Stimulated activated CD4-positive, alpha-beta T cell treated with anti-CD3 and anti-CD28 coated beads, Interleukin-4, amount 100 ng/mL, for 4 hours (primary cell): ENCODE measurements around the gene ENTPD6.

Source experiments
- DNase-seq, 2 experiments: peaks; one replicate each; pipeline ENCODE4 v3.0.0-alpha.2; 2020

Gene ENTPD6

GRCh38 chr20:25209911-25210310, 14.4 kb downstream of the ENTPD6 start:
- DNase-seq, result no peak

GRCh38 chr20:25211273-25211672, 15.8 kb downstream of the ENTPD6 start:
- no peak for DNase-seq

DNA sequence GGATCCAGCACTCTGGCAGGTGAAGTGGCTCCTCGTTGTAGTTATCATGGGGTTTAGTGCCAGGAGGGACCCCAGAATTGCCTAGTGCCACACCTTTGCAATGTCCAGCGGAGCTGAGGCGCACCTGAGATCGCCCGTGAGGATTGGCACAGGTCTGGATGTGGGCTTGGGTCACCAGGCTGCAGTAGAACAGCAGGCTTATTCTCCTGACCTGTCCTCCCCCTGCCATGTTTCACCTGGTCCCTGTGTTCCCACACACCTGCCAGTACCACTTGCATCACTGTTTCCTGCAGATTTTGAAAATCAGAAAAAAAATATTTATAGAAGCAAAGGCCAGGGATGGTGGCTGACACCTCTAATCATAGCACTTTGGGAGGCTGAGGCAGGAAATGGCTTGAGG, 16.7 kb downstream of the ENTPD6 start:
- no peak for DNase-seq

DNA sequence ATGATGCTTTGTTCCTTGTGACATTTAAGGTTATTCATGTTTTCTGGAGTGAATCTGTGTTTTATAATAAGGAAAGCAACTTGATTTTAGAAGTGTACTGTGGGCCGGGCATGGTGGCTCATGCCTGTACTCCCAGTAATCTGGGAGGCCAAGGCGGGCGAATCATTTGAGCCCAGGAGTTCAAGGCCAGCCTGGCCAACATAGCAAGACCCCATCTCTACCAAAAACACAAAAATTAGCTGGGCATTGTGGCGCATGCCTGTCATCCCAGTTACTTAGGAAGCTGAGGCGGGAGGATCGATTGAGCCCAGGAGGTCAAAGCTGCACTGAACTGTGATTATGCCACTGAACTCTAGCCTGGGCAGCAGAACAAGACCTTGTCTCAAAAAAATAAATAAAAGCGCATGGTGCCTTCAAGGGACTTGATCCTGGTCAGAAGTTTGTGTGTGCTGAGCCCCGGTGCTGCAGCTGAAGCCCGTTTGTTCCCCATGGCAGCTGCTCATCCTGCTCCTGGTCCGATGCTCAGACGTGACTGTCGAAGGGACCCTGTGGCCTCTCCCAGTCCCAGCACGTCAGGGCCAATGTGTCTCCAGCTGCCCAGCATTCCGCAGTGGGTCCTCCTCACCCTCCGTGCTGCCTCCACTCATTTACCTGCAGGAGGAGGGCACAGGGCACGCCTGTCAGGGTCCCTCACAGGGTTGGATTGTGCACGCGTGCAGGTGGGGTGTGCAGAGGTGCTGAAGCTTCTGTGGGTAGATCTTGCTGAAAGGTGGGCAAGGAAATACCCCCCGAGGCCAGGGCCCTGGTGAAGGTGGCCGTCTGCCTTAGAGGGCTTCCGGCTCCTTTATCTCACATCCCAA, 18.3 kb downstream of the ENTPD6 start:
- no peak for DNase-seq

DNA sequence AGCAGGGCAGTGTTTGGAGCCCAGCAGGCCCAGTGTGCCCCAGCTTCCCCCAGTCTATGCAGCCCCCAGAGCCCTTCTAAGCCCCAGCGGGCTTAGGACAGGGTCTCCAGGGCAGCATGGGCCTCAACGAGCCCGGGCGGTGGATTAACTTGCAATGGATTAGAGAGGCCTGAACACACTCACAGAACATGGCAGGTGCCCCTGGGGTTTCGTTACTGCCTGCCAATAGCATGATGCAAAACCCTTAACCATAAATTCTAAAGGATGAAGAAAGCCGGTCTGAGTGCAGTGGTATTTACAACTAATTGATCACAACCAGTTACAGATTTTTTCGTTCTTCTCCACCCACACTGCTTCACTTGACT, 18.9 kb downstream of the ENTPD6 start:
- no peak for DNase-seq

- DNase-seq, result no peak
Observed at GRCh38 chr20:25214819-25215218, 19.3 kb downstream of the ENTPD6 start.

DNA sequence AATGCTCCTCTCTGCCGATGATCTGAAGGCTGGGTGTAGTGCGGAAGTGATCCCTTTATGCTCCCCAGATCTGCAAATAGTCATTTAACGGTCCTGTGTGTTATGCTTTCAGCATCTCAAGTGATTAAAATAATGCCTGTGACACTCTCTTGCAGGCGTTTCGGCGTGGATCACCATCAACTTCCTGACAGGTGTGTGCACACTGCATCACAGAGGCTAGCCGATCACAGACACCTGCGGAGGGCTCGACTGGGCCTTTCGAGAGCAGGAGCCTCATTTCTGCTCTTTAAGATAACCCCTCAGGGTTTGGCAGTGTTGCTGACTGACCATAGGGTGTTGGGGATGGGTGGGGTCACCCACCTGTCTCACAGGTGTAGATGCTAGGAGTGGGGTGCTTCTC, 20.0 kb downstream of the ENTPD6 start:
- no peak for DNase-seq

- no peak for DNase-seq
Observed at GRCh38 chr20:25216199-25216945, 20.9 kb downstream of the ENTPD6 start.

GRCh38 chr20:25217161-25218108, 21.9 kb downstream of the ENTPD6 start:
- no peak for DNase-seq

DNA sequence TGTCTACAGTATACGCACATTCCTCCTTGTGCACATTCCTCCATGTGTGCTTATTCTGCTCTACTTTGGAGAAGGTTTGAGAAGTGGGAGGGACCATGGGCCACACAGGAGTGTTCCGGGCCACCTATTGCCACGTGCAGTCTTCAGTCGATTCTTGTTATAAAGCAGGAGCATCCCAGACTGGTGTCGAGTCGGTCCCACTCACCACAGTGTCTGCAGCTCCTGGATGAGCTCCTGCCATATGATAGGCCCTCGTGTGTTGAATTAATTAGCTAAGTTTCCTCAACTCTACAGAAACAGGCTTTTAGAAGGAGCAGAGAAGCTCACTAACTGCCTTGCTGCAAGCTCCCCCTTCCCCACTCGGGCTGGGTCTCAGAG, 22.6 kb downstream of the ENTPD6 start:
- DNase-seq, result no peak

DNA sequence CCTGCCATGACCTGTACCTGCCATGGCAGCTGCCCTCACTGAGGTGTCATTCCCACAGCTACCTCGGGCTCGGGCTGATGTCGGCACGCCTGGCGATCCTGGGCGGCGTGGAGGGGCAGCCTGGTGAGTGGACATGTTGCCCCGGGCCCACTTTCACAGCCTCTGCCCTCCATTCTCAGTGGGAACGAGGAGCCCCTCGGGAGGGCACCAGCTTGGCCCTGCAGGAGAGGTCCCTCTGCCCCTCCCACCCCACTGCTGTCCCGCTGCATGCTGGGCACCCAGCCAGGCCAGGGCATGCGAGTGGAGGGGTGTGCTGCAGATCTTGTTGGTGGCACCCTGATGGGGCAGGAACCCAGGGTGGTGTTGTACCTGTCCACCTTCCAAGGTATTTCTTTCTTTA, 23.0 kb downstream of the ENTPD6 start:
- no peak for DNase-seq

- no peak for DNase-seq
Observed at GRCh38 chr20:25219365-25219764, 23.9 kb downstream of the ENTPD6 start.

- DNase-seq, result no peak
Observed at GRCh38 chr20:25220021-25220730, 24.7 kb downstream of the ENTPD6 start.

- no peak for DNase-seq
Observed at GRCh38 chr20:25220810-25221591, 25.5 kb downstream of the ENTPD6 start.

DNA sequence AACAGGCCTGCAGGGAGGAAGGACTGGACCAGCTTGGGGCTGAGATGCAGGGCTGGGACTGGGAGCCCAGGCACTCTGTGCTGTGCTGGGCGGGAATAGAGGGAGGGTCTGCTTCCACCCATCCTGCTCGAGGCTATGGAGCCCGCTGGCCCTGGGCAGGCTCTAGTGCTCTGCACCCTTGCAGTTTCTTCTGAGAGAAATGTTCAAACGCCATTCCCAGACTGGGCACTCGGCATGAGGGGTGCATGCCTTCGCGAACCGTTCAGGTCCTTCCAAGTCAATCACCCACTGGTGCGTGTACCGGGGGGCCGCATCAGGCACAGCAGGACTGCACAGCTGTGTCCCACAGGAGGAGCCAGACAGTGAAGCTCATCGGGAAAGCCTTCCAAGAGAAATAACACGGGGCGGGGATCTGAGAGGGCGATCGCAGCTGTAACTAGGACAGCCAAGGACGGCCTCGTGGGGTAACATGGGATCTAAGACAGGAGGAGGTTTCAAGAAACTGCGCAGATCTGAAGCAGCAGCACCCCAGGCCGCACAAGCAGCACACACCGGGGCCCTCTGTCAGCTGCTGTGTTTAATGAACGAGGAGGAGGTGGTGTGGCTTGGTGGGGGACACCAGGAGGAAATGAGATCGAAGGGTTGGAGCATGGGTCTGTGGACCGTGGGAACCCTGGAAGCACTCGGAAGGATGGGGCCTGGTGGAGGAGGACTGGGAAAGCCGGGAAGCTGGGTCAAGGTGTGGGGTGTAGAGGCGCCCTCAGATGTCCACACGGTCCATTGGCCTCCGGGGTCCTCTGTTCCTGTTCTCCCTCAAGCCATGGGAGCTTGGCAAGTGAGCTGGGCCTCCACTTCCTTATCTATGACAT, 26.3 kb downstream of the ENTPD6 start:
- DNase-seq, result no peak

DNA sequence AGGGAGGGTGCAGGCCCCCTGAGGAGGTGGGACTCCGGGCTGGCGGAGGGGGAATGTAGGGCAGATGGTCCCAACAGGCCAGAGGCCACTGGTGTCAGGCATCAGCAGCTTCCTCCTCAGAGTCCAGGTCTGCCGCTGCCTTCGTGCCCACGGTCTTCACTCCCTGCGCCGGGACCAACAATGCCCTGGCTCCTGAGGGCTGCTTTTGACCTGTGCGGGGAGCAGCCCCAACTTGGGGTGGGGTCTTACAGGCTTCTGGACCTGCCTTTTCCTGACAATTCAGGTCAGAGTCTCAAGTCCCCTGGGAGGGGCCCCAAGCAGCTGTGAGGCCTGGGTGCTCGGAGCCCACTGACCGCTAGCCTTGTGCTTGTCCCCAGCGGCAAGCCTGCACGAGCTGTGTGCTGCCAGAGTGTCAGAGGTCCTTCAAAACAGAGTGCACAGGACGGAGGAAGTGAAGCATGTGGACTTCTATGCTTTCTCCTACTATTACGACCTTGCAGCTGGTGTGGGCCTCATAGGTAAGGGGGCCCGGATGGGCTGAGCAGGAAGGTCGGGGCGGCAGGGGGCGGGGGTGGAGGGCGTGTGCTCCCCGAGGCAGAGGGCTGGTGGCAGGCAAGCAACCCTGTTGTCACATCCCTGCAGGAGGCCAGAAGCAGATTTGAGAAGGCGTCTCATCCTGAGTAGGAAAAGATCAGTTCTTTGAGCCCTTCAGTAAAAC, 27.1 kb downstream of the ENTPD6 start:
- DNase-seq, result no peak

DNA sequence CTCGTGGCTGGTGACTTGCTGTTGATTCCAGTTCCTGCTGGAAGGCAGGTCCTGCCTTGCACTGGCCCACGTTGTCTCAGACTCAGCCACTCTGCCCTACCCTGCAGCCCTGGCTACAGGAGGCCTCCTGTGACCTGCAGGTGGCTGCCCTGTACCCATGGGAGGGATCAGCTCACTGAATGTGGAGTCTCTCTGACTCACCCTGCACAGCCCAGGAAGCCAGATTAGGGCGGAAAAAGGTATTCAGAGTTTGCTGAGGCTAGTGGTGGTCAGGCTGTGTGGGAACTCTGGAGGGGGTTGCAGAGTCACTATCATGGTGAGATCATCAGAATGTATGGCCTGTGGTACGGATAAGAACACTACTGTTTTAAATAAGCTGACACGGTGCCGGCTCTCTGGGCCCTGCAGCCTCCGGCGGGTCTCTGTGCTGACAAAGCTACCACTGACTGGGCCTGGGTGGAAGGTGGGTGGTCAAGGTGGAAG, 27.7 kb downstream of the ENTPD6 start:
- peak in 1 of 2 experiments; percentile 32 for DNase-seq

GRCh38 chr20:25223765-25224720, 28.5 kb downstream of the ENTPD6 start:
- DNase-seq, result no peak

DNA sequence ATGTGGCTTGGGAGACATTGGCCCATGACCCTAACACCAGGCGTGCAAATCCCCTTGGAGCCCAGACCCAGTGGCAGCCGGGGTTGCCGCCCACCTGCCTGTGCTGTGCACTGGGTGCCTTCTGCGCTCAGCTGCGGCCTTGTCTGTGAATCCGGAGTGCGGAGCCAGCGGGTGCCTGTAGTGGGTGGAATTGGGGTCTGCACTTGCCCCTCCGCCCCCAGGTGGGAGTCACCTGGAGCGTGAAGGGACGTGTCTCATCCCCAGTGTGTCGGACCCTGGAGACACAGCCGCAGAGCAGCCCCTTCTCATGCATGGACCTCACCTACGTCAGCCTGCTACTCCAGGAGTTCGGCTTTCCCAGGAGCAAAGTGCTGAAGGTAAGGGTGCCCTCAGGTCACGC, 29.4 kb downstream of the ENTPD6 start:
- DNase-seq, result no peak
